NCI-H146 (cell line): ENCODE measurements around the gene VEGFA.

ENCODE experiments used
- DNase-seq: peaks from one replicate; lab custom pipeline; 2025; lab: John Stamatoyannopoulos, UW

Gene VEGFA

DNA sequence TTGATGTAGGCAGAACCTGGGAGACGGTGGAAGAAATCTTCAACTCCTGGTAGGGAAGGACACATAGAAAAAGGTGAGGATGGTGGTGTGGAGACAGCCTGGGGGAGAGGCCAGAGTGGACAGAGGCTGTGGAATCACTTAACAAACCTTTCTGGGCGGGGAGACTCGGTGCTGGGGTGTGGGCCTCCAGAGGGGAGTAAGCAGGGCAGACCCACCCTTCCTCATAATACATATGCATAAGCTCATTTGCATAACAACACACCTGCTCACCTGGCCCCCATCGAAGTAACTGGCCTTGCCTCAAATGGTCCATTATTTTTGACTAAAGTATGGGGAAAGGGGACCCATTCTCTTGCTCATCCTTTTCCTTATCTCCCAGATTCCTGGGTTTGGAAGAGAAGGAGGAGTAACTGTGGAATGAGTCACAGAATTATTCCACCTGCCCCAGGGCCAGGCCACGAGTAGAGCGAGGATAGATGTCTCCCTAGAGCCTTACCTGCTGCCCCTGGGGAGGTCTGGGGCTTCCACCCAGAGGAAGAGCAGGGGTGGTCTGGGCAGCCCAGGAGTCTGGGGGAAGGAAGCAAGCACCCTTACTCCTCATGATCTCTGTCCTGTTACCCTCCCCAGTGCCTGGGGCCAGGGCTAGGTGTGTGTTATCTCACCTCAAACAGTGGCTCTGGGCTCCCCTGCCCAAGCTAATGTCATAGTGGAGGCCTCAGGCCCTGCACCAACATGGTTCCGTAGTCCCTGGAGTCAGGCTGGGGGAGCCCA is 10.7 kb upstream of the VEGFA start:
- DNase-seq, result no peak

GRCh38 chr6:43759907-43760206 is 10.2 kb upstream of the VEGFA start:
- no peak for DNase-seq

DNA sequence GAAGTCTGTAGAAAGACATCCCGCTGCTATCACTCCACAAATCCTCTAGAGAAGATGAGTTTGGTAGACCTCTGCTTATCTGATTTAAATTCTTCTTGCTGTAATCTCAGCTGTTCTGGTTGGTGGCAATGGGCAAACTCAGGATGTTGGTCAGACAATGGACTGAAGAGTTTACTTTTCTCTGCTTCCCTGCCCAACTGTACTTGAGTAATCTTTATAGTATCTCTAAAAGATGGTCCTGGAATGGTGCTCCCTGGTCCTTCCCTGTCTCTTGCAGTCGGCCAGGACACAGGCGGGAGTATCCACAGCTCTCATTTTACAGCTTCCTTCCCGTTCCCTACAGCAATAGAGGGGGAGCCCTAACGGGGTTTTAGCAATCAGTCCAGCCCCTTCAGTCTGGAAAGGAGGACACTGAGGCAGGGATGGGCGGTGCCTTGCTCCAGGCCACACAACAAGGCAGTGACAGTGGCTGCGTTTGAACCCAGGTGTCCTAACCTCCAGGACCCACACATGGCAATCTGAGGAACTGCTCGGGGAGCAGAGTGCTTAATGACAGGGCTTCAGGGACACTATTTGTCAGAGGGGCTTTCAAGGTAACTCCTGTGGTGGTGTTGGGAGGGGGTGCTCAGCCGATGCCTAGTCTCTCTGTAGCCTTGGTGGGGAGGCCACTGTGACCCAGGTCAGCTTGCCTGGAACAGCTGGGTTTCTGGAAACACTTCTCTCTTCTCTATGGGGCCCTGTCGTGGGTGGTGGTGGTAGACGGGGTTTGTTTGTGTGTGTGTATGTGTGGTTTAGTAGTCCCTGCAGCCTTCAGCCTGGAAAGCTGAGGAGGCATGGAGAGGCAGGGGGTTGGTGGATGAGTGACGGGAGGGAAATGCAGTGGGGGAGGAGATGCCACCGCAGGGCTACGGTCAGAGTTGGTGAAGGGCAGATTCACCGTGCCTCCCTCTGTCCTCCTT is 9.5 kb upstream of the VEGFA start:
- no peak for DNase-seq

GRCh38 chr6:43761666-43762409 is 8.2 kb upstream of the VEGFA start:
- DNase-seq, result peak; percentile 59

DNA sequence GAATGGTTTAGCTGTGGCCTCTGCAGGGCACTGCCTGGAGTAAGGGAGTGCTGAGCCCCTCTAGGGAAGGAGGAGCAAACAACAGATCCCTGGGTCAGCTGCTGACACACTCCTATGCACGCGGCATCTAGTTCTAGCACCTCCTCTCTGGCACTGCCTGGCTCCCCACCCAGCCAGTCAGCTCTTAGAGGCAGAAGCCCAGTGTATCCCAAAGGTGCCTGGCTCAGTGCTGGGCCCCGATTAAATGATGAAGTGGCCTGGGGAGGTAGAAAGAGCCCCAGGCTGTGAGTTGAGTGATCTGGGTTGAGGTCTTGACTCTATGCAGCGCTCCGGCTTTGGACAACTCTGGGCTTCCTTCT is 7.6 kb upstream of the VEGFA start:
- no peak for DNase-seq

DNA sequence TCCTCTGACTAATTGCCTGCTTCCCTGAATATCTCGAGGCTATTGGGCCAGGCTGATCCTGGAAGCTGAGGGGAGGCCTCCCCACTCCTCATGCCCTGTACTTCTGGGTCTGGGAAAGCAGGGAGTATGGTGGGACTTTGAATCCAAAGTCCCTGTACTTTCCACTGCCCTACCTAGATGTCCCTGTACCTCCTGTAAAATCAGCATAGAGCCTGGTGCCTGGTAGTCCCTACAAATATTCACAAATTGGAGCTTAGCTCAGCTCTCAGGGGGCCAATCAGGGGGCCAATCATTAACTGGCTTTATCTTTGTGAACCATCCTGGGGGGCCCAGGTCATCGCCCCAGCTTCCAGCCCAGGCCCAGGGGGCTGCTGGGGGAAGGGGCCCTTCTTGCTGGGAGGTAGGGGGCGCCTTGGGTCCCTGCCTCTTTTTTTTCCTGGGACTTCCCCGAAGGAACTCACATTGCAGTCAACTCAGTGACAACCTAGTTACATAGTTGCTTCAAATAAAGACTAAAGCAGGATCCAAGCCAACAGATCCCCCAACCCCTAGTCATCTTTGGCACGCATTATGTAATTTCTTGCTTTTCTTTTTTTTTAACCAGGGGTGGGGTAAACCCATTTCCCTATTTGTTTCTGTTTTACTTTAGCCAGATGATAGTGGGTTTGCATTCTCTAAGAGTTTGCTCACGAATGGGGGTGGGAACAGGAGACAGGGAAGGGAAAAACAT is 6.9 kb upstream of the VEGFA start:
- DNase-seq, result no peak

- DNase-seq, result no peak
These were observed 6.0 kb upstream of the VEGFA start for GRCh38 chr6:43763812-43764522.

DNA sequence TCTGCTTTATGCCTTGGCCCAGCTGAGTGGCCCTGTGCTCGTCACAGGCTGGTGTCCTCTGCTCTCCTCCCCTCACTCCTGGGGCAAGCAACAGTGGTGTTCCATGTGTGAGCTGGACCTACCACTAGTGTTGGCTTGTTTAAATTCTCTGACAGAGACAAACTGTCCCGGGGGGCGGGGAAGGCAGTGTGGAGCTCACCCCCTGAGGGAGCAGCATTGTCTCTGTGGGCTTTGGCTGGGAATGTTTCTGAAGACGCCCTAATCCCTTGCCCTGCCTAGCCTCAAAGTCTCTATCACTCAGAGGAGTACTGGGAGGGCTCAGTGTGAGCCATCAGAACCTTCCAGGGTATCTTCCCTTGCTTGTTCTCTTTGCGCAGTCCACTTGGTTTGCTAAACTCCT is 5.2 kb upstream of the VEGFA start:
- no peak for DNase-seq

GRCh38 chr6:43765776-43766499 is 4.1 kb upstream of the VEGFA start:
- no peak for DNase-seq

DNA sequence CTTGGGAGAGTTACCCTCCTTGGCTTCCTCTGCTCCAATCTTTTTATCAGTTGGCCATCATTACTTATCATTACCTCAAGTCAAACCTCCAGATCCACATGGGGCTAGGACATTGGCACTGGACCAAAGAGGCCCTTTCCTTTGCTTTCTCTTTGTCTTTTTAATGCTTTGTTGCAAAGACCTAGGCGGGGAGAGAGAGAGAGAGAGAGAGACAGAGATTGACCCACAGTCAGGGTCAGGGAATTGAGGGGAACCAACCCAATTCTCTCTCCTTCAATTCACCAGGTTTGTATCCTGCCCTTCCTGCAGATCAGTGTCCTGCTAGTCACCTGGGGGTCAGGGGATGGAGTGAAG is 3.5 kb upstream of the VEGFA start:
- DNase-seq, result no peak

- DNase-seq, result no peak
These were observed 3.0 kb upstream of the VEGFA start for GRCh38 chr6:43766964-43767461.

DNA sequence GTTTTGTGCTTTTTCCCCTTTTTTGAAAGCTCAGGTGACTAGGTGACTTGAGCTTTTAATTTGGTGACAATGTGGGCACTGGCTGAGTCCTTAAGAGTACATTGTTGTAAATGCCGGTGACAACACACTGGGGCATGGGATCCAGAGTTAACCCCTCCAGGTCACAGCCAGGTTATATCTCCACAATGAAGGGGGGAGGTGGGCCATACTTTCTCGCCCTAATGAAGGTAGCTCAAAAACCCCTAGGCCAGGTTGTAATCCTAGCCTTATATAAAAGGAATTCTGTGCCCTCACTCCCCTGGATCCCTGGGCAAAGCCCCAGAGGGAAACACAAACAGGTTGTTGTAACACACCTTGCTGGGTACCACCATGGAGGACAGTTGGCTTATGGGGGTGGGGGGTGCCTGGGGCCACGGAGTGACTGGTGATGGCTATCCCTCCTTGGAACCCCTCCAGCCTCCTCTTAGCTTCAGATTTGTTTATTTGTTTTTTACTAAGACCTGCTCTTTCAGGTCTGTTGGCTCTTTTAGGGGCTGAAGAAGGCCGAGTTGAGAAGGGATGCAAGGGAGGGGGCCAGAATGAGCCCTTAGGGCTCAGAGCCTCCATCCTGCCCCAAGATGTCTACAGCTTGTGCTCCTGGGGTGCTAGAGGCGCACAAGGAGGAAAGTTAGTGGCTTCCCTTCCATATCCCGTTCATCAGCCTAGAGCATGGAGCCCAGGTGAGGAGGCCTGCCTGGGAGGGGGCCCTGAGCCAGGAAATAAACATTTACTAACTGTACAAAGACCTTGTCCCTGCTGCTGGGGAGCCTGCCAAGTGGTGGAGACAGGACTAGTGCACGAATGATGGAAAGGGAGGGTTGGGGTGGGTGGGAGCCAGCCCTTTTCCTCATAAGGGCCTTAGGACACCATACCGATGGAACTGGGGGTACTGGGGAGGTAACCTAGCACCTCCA is 2.2 kb upstream of the VEGFA start:
- DNase-seq, result no peak

GRCh38 chr6:43768506-43768860 is 1.5 kb upstream of the VEGFA start:
- DNase-seq, result no peak

- DNase-seq, result no peak
These were observed 957 bp upstream of the VEGFA start for GRCh38 chr6:43768983-43769525.

GRCh38 chr6:43770372-43771209 is 580 bp downstream of the VEGFA start:
- DNase-seq, result peak; percentile 66

DNA sequence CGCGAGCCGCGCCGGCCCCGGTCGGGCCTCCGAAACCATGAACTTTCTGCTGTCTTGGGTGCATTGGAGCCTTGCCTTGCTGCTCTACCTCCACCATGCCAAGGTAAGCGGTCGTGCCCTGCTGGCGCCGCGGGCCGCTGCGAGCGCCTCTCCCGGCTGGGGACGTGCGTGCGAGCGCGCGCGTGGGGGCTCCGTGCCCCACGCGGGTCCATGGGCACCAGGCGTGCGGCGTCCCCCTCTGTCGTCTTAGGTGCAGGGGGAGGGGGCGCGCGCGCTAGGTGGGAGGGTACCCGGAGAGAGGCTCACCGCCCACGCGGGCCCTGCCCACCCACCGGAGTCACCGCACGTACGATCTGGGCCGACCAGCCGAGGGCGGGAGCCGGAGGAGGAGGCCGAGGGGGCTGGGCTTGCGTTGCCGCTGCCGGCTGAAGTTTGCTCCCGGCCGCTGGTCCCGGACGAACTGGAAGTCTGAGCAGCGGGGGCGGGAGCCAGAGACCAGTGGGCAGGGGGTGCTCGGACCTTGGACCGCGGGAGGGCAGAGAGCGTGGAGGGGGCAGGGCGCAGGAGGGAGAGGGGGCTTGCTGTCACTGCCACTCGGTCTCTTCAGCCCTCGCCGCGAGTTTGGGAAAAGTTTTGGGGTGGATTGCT is 1.3 kb downstream of the VEGFA start:
- DNase-seq, result peak; percentile 57

- DNase-seq, result peak; percentile 43
These were observed 2.1 kb downstream of the VEGFA start for GRCh38 chr6:43771858-43772680.
